ENCODE measurements around the gene IFI27L1. TPM values are rescaled to one million over a fixed set of nuclear protein-coding genes. Genes with fewer than 3 reads are reported as not detected.
A peak's percentile ranks its signal among the peaks of the same experiment; 100 is the strongest.

Gene IFI27L1
- total and polyA plus RNA-seq, 2 of the 13 experiments (the other 11 are each of a cell fraction or from before 2014, with no cell fraction given), result 11.9 to 19.0 TPM

DNA sequence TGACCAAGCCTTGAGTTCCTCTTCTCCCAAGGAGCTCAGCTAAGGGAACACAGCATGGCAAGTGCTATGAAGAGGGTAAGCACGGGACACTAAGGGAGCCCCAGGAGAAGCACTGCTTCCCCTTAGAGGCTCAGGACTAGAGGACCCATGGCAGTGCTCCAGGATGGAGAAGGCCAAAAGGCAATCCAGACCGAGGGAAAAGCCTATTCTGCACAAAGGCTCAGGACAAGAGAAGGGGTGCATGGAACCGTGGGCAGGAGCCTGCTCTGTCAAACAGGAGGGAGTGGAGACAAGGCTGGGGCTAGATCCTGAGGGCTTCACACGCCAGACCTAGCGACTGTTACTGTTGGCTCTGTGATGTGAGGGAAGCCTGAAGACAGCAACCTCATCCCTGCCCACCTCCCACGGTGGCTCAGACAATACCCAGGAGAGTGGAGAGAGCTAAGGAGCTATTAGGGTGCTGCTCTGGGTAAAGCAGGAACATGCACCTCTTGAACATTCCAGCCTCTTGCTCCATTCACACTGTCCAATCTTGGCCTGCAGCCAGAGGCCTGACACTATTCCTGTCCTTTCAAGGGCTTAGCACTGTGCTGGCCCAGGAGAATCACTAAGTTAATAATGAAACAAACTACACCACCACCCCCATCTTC, 30.8 kb upstream of the IFI27L1 start (continued):
- TF ChIP-seq ZNF281 (CRISPR knock-in tag; IDR thresholded peaks at IDR 0.05; ENCODE audit: borderline replicate concordance) (no peak), IKZF4 (CRISPR knock-in tag; IDR thresholded peaks at IDR 0.05; ENCODE audit: borderline replicate concordance, low read depth, not compliant biosample characterization) (no peak), ZNF780A (CRISPR knock-in tag; IDR thresholded peaks at IDR 0.05) (no peak), THAP8 (CRISPR knock-in tag; IDR thresholded peaks at IDR 0.05; ENCODE audit: borderline replicate concordance) (no peak), KDM4B (CRISPR knock-in tag; IDR thresholded peaks at IDR 0.05) (no peak)

- no peak for FAIRE-seq
- Histone ChIP-seq H3K4me1 (ENCODE audit: insufficient read depth, low read length) (peaks cover 11% of the 10 kb centered on the region), H3K36me3 (replicated peaks in 1 of 2; ENCODE audit: control insufficient read depth in 1 of 2, insufficient read depth in 2 of 2, low read length in 2 of 2) (peaks cover 34 to 89% of the 10 kb centered on the region in 2 experiments), H3K27me3 (ENCODE audit: control insufficient read depth in 1 of 2, insufficient read depth in 2 of 2, low read length in 2 of 2) (no peaks in the 10 kb centered on the region), H3K4me2 (ENCODE audit: low read depth, low read length) (no peak overlapping the region), H3K27ac (ENCODE audit: extremely low read length, insufficient read depth, low read length) (no peak overlapping the region), H3K79me2 (ENCODE audit: insufficient read depth, low read length) (no peaks in the 10 kb centered on the region), H3K9me3 (ENCODE audit: low read length) (no peaks in the 10 kb centered on the region), H4K20me1 (ENCODE audit: insufficient read depth, low read length) (no peaks in the 10 kb centered on the region), H2AFZ (ENCODE audit: low read length) (no peak overlapping the region), H3K4me3 (replicated peaks in 1 of 3; ENCODE audit: insufficient read depth in 1 of 3, low read depth in 2 of 3, low read length in 3 of 3) (no peak overlapping the region), H3K9ac (ENCODE audit: insufficient read depth, low read depth, low read length) (no peak overlapping the region)
- DNase-seq (ENCODE audit: low spot score), result no peak
- no TSS peak for BruUV-seq (replicated peaks)
- peak; percentile 39; the same call in 2 of the 3 replicates for ATAC-seq
- CTCF ChIA-PET (ENCODE audit: low intra/inter-chr PET ratio, low total read pairs), result interaction anchor here (1.4 to 1.9 kb wide), 2 partner anchors 81 to 86 kb away, joined by 3 to 12 read pairs; no protein-coding TSS in a partner anchor
- 80% methylated on average over 9 of the region's 9 CpGs for WGBS (ENCODE audit: low lambda C conversion rate)
- POLR2A ChIA-PET, result interaction anchor here (1.0 kb wide), 1 partner anchor 78 kb away, joined by 3 read pairs; no protein-coding TSS in a partner anchor
- in situ Hi-C loops (cut with HindIII; ENCODE audit: extremely low pct_ligation_motif_present, low pct_unique_long_range_greater_than_20kb), result loop anchor here (10.0 kb wide), 1 partner anchor 254 kb away; no protein-coding TSS in a partner anchor
- intact Hi-C loops (cut with micrococcal nuclease; ENCODE audit: unreplicated experiment), result loop anchor here (1.0 kb wide), 1 partner anchor 85 kb away; no protein-coding TSS in a partner anchor
- TF ChIP-seq PLSCR1 (CRISPR knock-in tag; IDR thresholded peaks at IDR 0.05; ENCODE audit: borderline replicate concordance) (no peak), SMC3 (IDR thresholded peaks at IDR 0.05; ENCODE audit: low read length) (peak; percentile 46), BHLHE40 (IDR thresholded peaks at IDR 0.05; ENCODE audit: low read length) (no peak), SRSF4 (IDR thresholded peaks at IDR 0.05; ENCODE audit: low read depth, low read length, poor library complexity, severe bottlenecking) (no peak), ZNF672 (CRISPR knock-in tag; IDR thresholded peaks at IDR 0.05) (no peak), ZNF382 (CRISPR knock-in tag; IDR thresholded peaks at IDR 0.05; ENCODE audit: borderline replicate concordance) (no peak), ZNF775 (CRISPR knock-in tag; IDR thresholded peaks at IDR 0.05; ENCODE audit: borderline replicate concordance) (no peak), GLI4 (CRISPR knock-in tag; IDR thresholded peaks at IDR 0.05; ENCODE audit: borderline replicate concordance) (no peak), RFX1 (IDR thresholded peaks at IDR 0.05) (no peak)
- TF ChIP-seq, protein P1, sequence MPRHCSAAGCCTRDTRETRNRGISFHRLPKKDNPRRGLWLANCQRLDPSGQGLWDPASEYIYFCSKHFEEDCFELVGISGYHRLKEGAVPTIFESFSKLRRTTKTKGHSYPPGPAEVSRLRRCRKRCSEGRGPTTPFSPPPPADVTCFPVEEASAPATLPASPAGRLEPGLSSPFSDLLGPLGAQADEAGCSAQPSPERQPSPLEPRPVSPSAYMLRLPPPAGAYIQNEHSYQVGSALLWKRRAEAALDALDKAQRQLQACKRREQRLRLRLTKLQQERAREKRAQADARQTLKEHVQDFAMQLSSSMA (CRISPR knock-in tag; IDR thresholded peaks at IDR 0.05), result no peak
- TF ChIP-seq, protein P2, sequence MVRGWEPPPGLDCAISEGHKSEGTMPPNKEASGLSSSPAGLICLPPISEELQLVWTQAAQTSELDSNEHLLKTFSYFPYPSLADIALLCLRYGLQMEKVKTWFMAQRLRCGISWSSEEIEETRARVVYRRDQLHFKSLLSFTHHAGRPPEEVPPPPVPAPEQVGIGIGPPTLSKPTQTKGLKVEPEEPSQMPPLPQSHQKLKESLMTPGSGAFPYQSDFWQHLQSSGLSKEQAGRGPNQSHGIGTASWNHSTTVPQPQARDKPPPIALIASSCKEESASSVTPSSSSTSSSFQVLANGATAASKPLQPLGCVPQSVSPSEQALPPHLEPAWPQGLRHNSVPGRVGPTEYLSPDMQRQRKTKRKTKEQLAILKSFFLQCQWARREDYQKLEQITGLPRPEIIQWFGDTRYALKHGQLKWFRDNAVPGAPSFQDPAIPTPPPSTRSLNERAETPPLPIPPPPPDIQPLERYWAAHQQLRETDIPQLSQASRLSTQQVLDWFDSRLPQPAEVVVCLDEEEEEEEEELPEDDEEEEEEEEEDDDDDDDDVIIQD (CRISPR knock-in tag; IDR thresholded peaks at IDR 0.05; ENCODE audit: low read depth), result no peak
These were observed 30.0 kb upstream of the IFI27L1 start for GRCh38 chr14:94051115-94051514.
